ENCODE results near the gene TPM4.
A peak's percentile ranks its signal among the peaks of the same experiment; 100 is the strongest.

The TPM4 gene
- 539 to 831 (median 684) reads per million in 18 experiments for total RNA-seq

DNA sequence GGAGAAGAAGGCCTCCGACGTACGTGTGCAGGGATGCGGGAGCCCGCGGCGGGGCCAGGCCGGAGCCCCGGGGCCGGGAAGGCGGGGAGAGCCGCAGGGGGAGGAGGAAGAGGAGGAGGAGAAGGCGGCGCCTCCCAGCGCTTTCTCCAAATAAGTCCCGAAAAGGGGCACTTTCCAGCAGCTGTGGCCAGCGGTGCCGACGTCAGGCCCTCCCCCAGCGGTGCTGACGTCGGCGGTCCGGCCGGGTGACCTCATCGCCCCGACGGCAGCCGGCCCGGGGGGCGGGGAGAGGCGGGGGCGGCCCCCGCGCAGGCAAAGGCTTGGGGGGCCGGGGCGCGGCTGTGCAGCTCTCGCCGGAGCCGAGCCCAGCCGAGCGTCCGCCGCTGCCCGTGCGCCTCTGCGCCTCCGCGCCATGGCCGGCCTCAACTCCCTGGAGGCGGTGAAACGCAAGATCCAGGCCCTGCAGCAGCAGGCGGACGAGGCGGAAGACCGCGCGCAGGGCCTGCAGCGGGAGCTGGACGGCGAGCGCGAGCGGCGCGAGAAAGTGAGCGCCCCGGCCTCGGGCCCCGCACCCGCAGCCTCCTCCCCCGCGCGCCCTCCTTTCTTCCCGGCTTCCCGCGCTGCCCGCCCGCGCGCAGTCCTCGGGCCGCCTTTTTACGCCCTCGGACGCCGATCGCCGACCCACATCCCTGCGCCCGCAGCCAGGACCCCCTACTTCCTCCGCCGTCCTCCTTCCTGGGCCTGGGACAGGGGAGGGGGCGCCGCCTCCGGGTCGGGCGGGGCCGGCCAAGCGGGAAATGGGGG, at the start of gene TPM4:
Gene TPM4, plus strand, starts transcription at position 342 of the 804 bp plus-strand sequence. Its CDS starts 71 bp downstream, at position 413.
- peak; percentile 92 to 95 for DNase-seq

GRCh38 chr19:16026756-16027155, 49.5 kb upstream of the TPM4 start:
- DNase-seq = no peak

DNA sequence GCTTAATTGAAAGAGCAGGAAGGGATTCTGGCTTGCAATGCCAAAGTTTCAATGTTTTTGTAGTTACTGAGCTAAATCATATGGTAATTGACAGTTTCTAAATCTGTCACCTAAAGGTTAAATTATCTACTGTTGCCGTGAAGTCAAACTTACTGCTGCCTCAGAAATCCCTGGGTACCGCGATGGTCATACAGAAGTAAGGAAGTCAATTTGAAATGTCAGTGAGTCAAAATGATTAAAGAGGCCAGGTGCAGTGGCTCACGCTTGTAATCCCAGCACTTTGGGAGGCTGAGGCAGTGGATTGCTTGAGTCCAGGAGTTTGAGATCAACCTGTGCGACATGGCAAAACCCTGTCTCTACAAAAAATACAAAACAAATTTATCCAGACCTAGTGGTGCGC, 48.8 kb upstream of the TPM4 start:
- no peak for DNase-seq

DNA sequence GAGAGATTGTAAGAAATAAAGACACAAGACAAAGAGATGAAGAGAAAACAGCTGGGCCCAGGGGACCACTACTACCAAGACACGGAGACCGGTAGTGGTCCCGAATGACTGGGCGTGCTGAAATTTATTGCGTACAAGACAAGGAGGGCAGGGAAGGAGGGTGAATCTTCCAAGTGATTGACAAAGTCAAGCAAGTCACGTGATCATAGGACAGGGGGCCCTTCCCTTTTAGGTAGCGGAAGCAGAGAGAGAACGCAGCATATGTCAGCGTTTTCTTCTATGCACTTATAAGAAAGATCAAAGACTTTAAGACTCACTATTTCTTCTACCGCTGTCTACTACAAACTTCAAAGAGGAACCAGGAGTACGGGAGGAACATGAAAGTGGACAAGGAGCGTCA, 46.1 kb upstream of the TPM4 start:
- DNase-seq = peak in 1 of 2 donors; percentile 5

DNA sequence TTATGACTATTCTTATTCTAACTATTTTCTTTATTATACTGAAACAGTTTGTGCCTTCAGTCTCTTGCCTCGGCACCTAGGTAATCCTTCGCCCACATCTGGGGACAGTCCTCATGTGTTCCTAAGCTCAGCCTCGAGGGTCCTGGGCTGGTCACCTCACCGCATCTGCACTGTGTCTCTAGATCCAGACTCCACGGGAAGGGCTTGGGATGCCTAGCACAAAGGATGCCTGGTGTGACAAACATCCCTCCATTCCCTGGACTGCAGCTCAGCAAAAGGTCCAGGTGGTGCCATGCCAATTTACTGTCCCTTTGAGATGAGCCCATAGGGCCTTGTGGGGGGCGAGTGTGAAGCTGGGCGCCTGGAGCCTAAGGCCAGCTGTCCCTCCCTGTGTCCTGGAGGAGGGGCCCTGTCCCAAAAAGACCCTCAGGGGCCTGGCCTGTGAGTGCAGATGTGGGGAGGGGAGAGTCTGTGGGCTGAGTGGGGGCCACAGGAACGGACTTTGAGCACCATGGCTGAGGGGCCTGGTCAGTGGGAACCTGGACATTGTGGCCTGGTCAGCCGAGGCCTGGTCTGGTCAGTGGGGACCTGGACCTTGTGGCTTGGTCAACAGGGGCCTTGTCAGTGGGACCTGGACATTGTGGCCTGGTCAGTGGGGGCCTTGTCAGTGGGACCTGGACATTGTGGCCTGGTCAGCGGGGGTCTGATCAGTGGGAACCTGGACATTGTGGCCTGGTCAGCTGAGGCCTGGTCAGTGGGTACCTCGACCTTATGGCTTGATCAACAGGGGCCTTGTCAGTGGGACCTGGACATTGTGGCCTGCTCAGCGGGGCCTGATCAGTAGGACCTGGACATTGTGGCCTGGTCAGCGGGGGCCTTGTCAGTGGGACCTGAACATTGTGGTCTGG, 45.1 kb upstream of the TPM4 start:
- no peak for DNase-seq

GRCh38 chr19:16031872-16032200, 44.5 kb upstream of the TPM4 start:
- DNase-seq = no peak

GRCh38 chr19:16032509-16033135, 43.7 kb upstream of the TPM4 start:
- DNase-seq = no peak

DNA sequence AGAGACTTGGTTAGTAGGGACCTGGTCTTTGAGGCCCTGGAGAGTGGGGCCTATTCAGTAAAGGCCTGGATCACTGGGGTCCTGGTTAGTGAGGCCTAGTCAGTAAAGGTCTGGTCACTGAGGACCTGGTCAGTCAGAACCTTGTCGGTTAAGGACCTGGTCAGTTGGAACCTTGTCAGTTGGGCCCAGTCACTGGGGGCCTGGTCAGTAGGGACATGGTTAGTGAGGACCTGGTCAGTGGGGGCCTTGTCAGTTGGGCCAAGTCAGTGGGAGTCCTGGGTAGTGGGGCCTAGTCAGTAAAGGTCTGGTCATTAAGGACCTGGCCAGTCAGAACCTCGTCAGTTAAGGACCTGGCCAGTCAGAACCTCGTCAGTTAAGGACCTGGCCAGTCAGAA, 43.2 kb upstream of the TPM4 start:
- DNase-seq = no peak

- no peak for DNase-seq
These were observed 42.6 kb upstream of the TPM4 start for GRCh38 chr19:16033721-16034120.

DNA sequence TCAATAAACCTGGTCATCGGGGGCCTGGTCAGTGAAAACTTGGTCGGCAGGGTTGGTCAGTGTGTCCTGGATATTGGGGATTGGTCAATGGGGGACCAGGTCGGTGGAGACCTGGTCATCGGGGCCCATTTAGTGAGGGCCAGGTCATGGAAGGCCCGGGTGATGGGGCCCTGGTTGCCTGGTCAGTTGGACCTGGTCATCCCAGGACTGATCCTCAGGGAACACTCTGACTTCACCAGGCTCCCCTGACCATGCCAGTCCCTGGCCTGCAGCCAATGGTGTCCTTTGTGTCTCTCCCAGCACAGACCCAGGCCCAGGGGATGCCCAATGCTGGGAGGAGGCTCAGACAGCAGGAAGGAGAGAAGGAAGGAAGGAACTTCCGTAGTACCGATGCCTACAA, 42.1 kb upstream of the TPM4 start:
- DNase-seq = no peak

GRCh38 chr19:16034958-16035560, 41.2 kb upstream of the TPM4 start:
- DNase-seq = no peak

GRCh38 chr19:16035601-16036297, 40.5 kb upstream of the TPM4 start:
- DNase-seq = no peak

GRCh38 chr19:16036397-16036925, 39.8 kb upstream of the TPM4 start:
- no peak for DNase-seq

DNA sequence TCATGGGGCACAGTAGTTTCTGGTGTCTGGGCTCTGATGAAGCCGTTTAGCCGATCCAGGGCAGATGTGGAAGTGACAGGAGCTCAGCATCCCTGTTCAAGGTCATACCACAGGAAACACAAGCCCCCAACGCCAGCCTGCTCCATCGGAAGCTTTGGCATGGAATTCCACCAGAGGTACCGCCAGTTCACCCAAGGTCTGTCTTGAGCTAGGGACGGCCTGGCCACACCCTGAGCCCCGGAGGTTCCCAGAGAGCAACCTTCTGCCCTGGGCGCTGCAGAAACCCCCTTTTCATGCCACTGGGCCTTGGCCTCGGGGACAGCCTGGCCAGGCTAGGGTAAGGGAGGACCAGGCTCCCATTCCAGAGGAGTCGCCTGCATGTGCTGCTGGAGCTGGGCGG, 39.4 kb upstream of the TPM4 start:
- DNase-seq = no peak

DNA sequence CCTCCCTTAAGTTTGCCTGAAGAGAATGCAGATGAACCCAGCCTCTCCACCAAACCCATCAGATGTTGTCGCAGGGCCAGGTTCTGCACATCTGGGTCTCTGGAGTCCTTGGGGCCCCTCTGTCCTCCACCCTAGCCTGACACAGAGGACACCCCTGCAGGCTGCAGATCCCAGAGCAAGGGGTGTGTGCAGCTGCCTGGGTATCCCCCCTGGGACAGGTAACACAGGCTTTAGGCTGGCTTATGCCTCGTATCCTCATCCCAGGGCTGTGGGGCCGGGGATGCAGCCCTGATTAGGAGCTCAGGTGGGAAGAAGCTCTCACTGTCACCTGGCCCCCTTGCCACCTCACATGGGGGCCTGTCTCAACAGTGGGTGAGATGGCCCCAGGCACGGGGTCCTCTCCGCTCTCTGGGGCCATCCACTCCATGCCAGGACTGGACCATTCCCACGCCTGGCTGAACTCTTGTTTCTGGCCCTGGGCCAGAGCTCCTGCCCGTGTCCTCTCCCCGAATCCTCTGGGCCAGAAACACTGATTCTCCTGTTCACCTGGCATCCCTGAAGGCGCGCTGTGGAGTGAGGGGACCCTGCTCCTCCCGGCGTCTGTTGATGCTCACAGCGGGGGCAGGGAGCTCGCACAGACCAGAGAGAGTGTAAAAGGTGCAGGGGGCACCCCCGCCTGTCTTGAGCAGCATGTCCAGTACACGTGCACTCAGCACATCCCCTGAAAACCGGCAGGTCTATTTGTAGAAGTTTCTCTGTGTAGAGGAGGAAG, 38.7 kb upstream of the TPM4 start:
- no peak for DNase-seq

- DNase-seq = no peak
These were observed 38.0 kb upstream of the TPM4 start for GRCh38 chr19:16038196-16038695.

DNA sequence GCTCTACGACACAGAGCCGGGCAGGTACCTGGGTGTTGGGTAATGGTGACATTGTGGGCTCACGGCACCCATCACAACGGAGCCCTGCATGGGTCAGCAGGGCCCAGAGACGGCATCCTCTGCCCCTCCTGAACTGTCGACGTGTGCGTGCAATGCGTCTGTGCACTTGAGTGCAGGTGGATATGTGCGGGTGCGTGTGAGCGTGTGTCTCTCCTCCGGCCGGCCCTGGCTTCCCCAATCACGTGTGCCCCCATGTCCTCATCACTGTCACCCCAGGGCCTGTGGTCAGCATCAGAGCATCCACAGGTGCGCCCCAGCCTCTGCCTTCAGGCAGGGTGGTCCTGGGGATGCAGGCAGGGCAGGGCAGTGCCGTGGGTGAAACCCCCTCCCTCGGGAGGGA, 37.2 kb upstream of the TPM4 start:
- DNase-seq = no peak

- no peak for DNase-seq
These were observed 36.8 kb upstream of the TPM4 start for GRCh38 chr19:16039545-16039944.

GRCh38 chr19:16040642-16041041, 35.7 kb upstream of the TPM4 start:
- peak; percentile 52 to 61 for DNase-seq

DNA sequence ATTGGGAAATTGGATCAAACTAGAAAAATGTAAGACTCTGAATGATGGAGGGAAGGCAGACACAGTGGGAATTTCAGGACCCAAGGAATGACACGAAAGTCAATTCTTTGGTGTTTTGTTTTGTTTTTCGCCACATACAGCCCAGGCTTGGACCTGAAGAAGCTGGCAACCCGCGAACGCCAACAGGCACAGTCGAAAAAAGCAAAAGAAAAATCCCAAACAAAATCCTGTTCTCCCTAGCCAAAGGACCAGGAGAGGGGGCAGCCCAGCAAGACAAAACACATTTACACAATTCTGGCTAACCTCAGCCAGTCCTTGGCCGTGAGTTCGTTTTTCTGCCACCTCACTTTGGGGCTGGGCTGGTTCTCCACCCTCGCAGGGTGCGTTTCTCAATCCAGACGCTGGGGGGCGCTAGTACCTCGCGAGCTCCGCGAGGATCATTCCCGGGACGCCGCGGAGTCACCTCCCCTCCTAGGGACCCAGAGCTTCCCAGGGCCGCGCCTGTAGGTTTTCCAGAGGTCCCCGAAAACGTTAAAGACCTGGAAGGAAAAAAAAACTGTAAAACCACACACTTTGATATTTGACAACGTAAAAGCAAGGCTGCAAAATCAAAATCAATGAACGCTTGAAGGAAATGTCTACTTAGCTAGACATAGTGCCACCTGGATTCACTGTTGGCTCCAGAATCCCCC, 34.9 kb upstream of the TPM4 start:
- peak; percentile 80 to 82 for DNase-seq

Data from inflammatory macrophage (primary cell).